Spleen (tissue), 3 donors: Measurements from ENCODE around the gene NTN1.

Experiments
- POLR2A ChIP-seq, 3 donors: fragments of 450-650 bp; IDR thresholded peaks; one replicate each; pipeline ENCODE4 v1.5.1; 2017; ENCODE audit warnings: antibody characterized with exemption in 3 of 3, mild to moderate bottlenecking in 1 of 3
- POLR2AphosphoS5 ChIP-seq, 3 donors: sonication (generic); formaldehyde crosslinking; IDR thresholded peaks; one replicate each; pipeline ENCODE4 v1.5.1; 2017; ENCODE audit warnings: antibody characterized with exemption in 3 of 3

DNA sequence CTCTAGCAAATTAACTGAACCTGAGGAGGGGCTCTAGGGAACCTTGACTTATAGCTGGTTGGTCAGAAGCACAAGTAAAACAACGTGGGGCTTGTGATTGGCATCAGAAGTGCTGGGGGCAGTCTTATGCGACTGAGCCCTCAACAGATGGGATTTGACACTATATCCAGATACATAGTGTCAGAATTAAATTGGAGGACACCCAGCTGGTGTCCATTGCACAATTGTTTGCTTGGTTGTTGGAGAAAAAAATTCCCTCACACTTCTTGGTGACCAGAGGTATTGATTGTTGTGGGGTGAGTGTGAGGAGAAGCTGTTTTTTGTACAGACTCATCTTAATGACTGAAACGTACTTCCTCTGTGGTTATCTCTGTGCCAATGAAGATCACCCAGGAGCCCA, 59.7 kb downstream of the NTN1 start:
- TF ChIP-seq POLR2A (IDR thresholded peaks at IDR 0.05) (no peak), POLR2AphosphoS5 (IDR thresholded peaks at IDR 0.05) (no peak)
